ENCODE measurements around the gene ACTL7B.
"Not testable (repeated sequence)": the region's sequence is repeated elsewhere in the genome, so short reads cannot be mapped to it uniquely, and the experiment has no call there.

Gene ACTL7B

GRCh38 chr9:108842610-108843295 is 13.0 kb downstream of the ACTL7B start:
- DNase-seq = no peak

GRCh38 chr9:108839561-108839960 is 16.2 kb downstream of the ACTL7B start:
- not testable (repeated sequence) for DNase-seq

- DNase-seq = no peak
Measured at GRCh38 chr9:108838017-108838416, 17.8 kb downstream of the ACTL7B start.

- DNase-seq = no peak
Measured at GRCh38 chr9:108837530-108837929, 18.3 kb downstream of the ACTL7B start.

GRCh38 chr9:108836781-108837180 is 19.0 kb downstream of the ACTL7B start:
- peak; percentile 86 for DNase-seq

- no peak for DNase-seq
Measured at GRCh38 chr9:108836319-108836718, 19.5 kb downstream of the ACTL7B start.

GRCh38 chr9:108835831-108836230 is 20.0 kb downstream of the ACTL7B start:
- peak; percentile 84 for DNase-seq

GRCh38 chr9:108834959-108835665 is 20.7 kb downstream of the ACTL7B start:
- DNase-seq = peak; percentile 90

- DNase-seq = no peak
Measured at GRCh38 chr9:108832179-108832500, 23.6 kb downstream of the ACTL7B start.

- no peak for DNase-seq
Measured at GRCh38 chr9:108831496-108832178, 24.1 kb downstream of the ACTL7B start.

GRCh38 chr9:108830272-108830671 is 25.5 kb downstream of the ACTL7B start:
- DNase-seq = no peak

- DNase-seq = no peak
Measured at GRCh38 chr9:108823829-108824228, 32.0 kb downstream of the ACTL7B start.

- DNase-seq = peak; percentile 65
Measured at GRCh38 chr9:108816037-108816436, 39.7 kb downstream of the ACTL7B start.

GRCh38 chr9:108815156-108815555 is 40.6 kb downstream of the ACTL7B start:
- DNase-seq = no peak

- peak; percentile 61 for DNase-seq
Measured at GRCh38 chr9:108813951-108814601, 41.7 kb downstream of the ACTL7B start.

- DNase-seq = no peak
Measured at GRCh38 chr9:108812396-108813025, 43.3 kb downstream of the ACTL7B start.

GRCh38 chr9:108811944-108812343 is 43.8 kb downstream of the ACTL7B start:
- DNase-seq = no peak

- DNase-seq = no peak
Measured at GRCh38 chr9:108809269-108809668, 46.5 kb downstream of the ACTL7B start.
